Stimulated activated CD8-positive, alpha-beta memory T cell treated with anti-CD3 and anti-CD28 coated beads, Interleukin-4, amount 100 ng/mL, for 1 hour (primary cell): ENCODE results near the gene MAP6.

ENCODE experiments used
- DNase-seq, 2 donors: peaks; one replicate each; pipeline ENCODE4 v3.0.0-alpha.2; 2020; ENCODE audit warnings: low read depth in 2 of 2, low spot score in 1 of 2

MAP6 gene

GRCh38 chr11:75554258-75555022 lies 114.4 kb downstream of the MAP6 start:
- DNase-seq = no peak

GRCh38 chr11:75553889-75554257 lies 115.0 kb downstream of the MAP6 start:
- DNase-seq = no peak

- no peak for DNase-seq
Observed at GRCh38 chr11:75553182-75553581, 115.7 kb downstream of the MAP6 start.

GRCh38 chr11:75549370-75549958 lies 119.4 kb downstream of the MAP6 start:
- DNase-seq = no peak

- DNase-seq = no peak
Observed at GRCh38 chr11:75548595-75549272, 120.1 kb downstream of the MAP6 start.

GRCh38 chr11:75547617-75548058 lies 121.2 kb downstream of the MAP6 start:
- no peak for DNase-seq

- no peak for DNase-seq
Observed at GRCh38 chr11:75547177-75547576, 121.7 kb downstream of the MAP6 start.

- no peak for DNase-seq
Observed at GRCh38 chr11:75543806-75544205, 125.0 kb downstream of the MAP6 start.

- no peak for DNase-seq
Observed at GRCh38 chr11:75542088-75542438, 126.8 kb downstream of the MAP6 start.

GRCh38 chr11:75541193-75542087 lies 127.4 kb downstream of the MAP6 start:
- no peak for DNase-seq

- no peak for DNase-seq
Observed at GRCh38 chr11:75539459-75540334, 129.1 kb downstream of the MAP6 start.

- no peak for DNase-seq
Observed at GRCh38 chr11:75538150-75538942, 130.5 kb downstream of the MAP6 start.

GRCh38 chr11:75537740-75538139 lies 131.1 kb downstream of the MAP6 start:
- DNase-seq = no peak
